Activated CD4-positive, alpha-beta T cell treated with anti-CD3 and anti-CD28 coated beads, Interleukin-2, amount 10 ng/mL, durations not matched to agents 7 days and 5 days (primary cell): ENCODE data around the gene HILPDA. TPM values are rescaled to one million over a fixed set of nuclear protein-coding genes. Genes with fewer than 3 reads are reported as not detected.

Source experiments
- CTCF ChIA-PET: fragments of 350-600 bp; sonication (Branson Sonifier 250); formaldehyde crosslinking; loops from one replicate; lab custom pipeline; 2021; ENCODE audit warnings: antibody characterized with exemption; lab: Charles Lee
- POLR2A ChIA-PET: fragments of 350-600 bp; sonication (Branson Sonifier 250); formaldehyde crosslinking; loops from one replicate; lab custom pipeline; 2021; ENCODE audit warnings: antibody characterized with exemption; lab: Charles Lee
- DNase-seq: peaks from one replicate; pipeline ENCODE4 v3.0.0-alpha.2; 2020
- H3K27ac Mint-ChIP-seq: one replicate; pipeline ENCODE4 v1.8.0; 2021; ENCODE audit warnings: mild to moderate bottlenecking, moderate library complexity, mixed read lengths
- H3K27me3 Mint-ChIP-seq: one replicate; pipeline ENCODE4 v1.8.0; 2021; ENCODE audit warnings: mixed read lengths
- H3K36me3 Mint-ChIP-seq: one replicate; pipeline ENCODE4 v1.8.0; 2021; ENCODE audit warnings: low read depth, mixed read lengths
- H3K4me1 Mint-ChIP-seq: one replicate; pipeline ENCODE4 v1.8.0; 2021; ENCODE audit warnings: mixed read lengths
- H3K4me3 Mint-ChIP-seq: one replicate; pipeline ENCODE4 v1.8.0; 2021; ENCODE audit warnings: mild to moderate bottlenecking, moderate library complexity, mixed read lengths
- H3K9me3 Mint-ChIP-seq: one replicate; pipeline ENCODE4 v1.8.0; 2021; ENCODE audit warnings: mixed read lengths
- total RNA-seq, 2 experiments: library from RNA; stranded (reverse); gene quantifications; one replicate each; pipeline ENCODE4 v1.2.3, GENCODE V29; 2021

HILPDA gene, protein sequence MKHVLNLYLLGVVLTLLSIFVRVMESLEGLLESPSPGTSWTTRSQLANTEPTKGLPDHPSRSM
- 10 to 100 TPM; 10.8 to 11.9 TPM for total RNA-seq

DNA sequence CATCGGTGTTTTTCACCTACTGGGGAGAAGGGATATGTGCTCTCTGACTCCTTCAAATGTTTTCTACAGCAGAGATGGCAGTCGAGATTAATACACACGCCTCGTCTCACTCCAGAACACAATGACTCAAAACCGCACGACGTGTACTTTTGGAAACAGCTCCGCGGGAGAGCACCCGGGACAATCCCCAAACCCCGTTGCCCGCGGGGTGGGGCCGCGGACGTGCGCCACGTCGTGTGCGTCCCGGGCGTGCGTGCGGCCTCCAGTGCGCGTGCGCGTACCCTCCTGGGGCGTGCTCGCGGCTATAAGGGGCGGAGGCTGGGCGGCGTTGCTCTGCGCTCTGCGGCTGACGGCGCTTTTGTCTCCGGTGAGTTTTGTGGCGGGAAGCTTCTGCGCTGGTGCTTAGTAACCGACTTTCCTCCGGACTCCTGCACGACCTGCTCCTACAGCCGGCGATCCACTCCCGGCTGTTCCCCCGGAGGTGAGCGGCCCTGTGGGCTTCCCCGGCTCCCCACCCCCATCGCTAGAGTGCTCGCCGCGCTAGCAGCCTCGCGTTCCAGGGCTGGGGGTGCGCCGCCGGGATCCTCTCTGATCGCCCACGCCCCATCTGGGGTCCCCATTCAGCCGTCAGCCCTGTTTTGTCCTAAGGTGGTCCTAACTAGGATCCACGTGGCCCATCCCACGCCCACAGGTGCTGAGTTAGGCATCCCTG, at the start of gene HILPDA:
HILPDA (plus strand) TSS at position 336 of the 712 bp plus-strand sequence. CDS start 1,391 bp downstream, outside the sequence.
- peaks cover 56% of the 10 kb centered on the region for H3K4me1 Mint-ChIP-seq
- no peaks in the 10 kb centered on the region for H3K9me3 Mint-ChIP-seq
- peak; percentile 93 for DNase-seq
- POLR2A ChIA-PET, result interaction anchor here (0.7 to 0.8 kb wide), 2 partner anchors 14 to 27 kb away, joined by 3 to 4 read pairs; no protein-coding TSS in a partner anchor
- peak within 1 kb of the TSS; percentile 93 for H3K27ac Mint-ChIP-seq
- H3K27me3 Mint-ChIP-seq, result peaks cover 10% of the 10 kb centered on the region
- peaks cover 4% of the 10 kb centered on the region for H3K36me3 Mint-ChIP-seq
- H3K4me3 Mint-ChIP-seq, result peak within 1 kb of the TSS; percentile 91
- CTCF ChIA-PET, result interaction anchor here (0.6 to 4.8 kb wide), 14 partner anchors 10 to 74 kb away, joined by 3 to 46 read pairs (median 3); partner anchors contain the start of gene METTL2B

DNA sequence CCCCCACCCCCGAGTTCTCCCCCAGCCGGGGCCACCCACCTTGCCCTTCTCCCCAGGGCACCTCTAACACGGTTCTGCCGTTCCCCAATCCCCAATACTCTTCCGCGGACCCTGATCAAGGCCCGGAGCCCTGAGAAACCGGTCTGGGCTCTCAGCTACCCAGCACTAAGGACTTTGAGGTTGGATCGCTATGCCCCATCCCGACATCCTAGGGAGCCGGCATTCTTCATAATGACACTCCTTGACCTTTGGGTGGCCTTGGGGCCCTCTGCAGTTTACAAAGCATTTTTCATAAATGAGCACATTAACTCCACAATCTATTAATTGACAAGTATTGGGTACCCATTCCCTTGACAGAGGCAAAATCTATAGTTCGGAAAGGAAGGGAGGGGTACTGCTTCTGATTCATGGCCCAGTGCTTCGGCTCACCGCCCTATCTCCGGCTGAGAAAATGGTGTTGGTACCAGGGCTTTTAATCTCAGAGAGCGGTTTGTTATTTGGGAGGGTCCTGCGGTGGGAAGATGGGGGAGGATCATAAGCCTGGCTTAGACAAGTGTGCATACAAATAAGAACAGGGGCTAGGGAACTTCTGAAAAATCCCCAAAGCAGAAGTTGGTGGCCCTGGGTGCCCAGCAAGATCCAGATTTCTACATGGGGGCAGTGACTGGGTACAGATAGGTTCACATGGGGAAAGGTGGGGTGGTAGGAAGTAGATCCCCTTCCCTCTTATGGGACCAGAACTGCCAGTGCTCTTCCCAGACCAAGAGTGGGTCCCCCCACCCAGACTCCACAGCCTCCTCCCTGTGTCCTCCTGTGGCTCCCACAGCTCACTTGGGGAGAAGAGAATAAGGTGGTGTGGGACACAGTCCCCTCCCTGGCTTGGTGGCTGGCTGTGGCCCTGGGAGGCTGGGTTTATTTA, 49.1 kb upstream of the HILPDA start:
- Mint-ChIP-seq H3K27ac (peak overlapping the region; percentile 73), H3K4me1 (peaks cover 52% of the 10 kb centered on the region), H3K9me3 (no peaks in the 10 kb centered on the region), H3K4me3 (peak overlapping the region; percentile 76), H3K27me3 (peaks cover 4% of the 10 kb centered on the region), H3K36me3 (peaks cover 4% of the 10 kb centered on the region)
- ChIA-PET POLR2A (no interaction called here), CTCF (interaction anchor here (2.1 to 6.2 kb wide), 2 partner anchors 12 to 19 kb away, joined by 7 to 55 read pairs; no protein-coding TSS in a partner anchor)
- DNase-seq, result no peak

DNA sequence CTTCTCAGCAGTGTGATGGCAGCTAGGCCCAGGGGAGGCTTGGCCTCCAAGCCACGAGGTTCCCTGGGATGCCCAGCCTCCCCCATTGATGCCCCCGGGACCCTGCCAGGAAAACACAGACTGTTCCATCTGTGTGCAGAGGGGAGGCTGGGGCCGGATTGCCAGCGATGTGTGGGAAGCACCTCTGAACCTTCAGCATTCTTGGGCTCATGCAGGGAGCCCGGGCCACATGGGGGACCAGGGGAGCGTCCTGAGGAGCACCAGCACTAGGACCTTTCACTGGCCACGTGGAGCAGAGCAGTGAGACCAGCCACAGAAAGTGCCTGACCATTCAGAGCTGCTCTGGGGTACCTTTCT, 48.5 kb upstream of the HILPDA start:
- Mint-ChIP-seq H3K36me3 (peaks cover 4% of the 10 kb centered on the region), H3K4me3 (peak overlapping the region; percentile 76), H3K9me3 (no peaks in the 10 kb centered on the region), H3K4me1 (peaks cover 55% of the 10 kb centered on the region), H3K27ac (peak overlapping the region; percentile 73), H3K27me3 (peaks cover 8% of the 10 kb centered on the region)
- POLR2A ChIA-PET, result no interaction called here
- no peak for DNase-seq
- CTCF ChIA-PET, result interaction anchor here (0.5 to 6.2 kb wide), 5 partner anchors 9 to 208 kb away, joined by 3 to 55 read pairs (median 5); no protein-coding TSS in a partner anchor

DNA sequence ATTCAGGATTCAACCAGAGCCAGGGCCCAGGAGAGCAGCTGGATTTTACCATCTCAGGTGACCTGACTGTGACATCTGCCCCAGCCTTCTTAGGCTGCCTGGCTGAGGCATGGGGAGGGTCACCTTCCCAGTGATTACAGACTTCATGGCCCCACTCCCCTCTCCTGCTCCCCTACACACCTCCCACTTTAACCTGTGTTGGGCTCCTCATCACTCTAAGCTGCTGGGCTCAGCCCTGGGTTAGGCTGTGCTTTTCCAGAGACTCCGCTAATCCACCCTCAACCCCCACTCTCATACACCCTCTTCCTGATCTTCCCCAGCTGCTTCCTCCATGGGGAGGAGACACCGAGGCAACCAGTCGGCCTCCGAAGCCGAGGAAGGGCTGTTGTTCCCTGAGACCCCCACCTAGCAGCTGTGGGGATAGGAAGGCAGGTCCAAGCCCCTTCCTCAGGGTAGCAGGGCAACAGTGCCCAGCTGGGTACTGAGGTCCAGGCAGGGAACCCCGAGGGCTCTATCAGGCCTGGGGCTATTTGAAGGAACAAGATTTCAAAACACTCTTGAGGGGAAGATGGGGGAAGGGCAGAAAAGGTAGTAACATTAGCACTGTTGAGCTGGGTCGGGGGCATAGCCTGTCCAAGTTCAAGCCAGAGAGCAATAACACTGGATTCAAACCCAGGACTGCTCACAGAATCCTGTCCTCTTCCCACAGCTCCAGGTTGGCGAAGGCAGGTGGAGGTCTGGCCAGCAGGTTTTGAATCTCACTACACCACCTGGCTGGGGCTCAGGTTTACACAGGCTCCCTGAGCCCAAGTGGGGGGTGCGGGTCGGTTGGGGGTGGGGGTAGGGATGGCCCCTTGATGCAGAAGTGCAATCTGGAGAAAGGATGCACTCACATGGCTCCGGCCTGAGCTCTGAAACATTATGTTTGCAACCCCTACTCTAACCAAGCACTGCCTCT, 47.6 kb upstream of the HILPDA start:
- Mint-ChIP-seq H3K27me3 (peaks cover 10% of the 10 kb centered on the region), H3K9me3 (no peaks in the 10 kb centered on the region), H3K27ac (peak overlapping the region; percentile 72), H3K4me1 (peaks cover 51% of the 10 kb centered on the region), H3K4me3 (peak overlapping the region; percentile 82), H3K36me3 (no peaks in the 10 kb centered on the region)
- DNase-seq, result no peak
- ChIA-PET POLR2A (no interaction called here), CTCF (interaction anchor here (0.5 to 6.2 kb wide), 13 partner anchors 9 to 985 kb away, joined by 3 to 55 read pairs (median 4); partner anchors contain the start of gene RBM28)

DNA sequence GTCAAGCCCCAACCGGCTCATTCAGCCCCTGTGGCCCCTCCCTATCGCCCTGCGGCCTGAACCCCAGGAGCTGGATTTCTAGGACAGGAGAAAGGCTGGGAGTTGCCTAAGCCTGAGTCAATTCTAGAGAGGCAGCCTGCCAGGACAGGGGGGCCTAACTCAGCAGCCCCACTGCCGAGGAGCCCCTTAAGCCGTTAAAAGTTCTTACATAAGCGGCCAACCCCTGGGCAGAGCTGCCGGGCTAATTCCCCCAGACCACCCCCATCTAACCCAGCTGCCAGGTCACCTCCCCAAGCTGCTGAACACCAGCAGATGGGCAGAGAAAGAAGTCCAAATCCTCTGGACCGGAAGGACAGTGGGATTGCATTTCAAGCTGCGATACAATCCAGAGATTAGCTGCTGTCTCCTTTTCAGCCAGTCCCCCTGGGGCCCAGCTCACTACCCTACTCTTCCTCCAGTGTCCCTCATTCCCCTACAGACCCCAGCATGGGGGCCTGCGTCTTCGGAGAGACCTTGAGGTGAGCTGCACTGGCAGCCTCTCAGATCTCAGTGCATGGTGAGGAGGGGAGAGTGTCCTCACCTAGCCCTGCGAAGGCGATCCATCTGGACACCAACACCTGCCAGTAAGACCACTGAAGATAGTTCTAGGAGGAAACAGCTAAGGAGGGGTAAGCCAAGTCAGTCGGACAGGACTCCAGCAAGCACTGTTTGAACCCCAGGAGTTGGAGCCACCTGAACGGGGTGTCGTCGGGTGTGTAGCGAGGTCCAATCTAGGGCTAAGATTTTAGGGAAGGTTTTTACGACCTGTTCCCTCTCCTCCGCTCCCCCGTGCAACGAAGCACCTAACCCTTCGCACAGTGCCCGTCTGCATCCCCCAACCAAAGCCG, 46.7 kb upstream of the HILPDA start:
- CTCF ChIA-PET, result interaction anchor here (0.6 to 6.2 kb wide), 11 partner anchors 9 to 986 kb away, joined by 3 to 55 read pairs (median 4); partner anchors contain the start of gene RBM28
- Mint-ChIP-seq H3K4me3 (peak overlapping the region; percentile 82), H3K27me3 (peaks cover 19% of the 10 kb centered on the region), H3K9me3 (no peaks in the 10 kb centered on the region), H3K36me3 (no peaks in the 10 kb centered on the region), H3K4me1 (peaks cover 44% of the 10 kb centered on the region), H3K27ac (peak overlapping the region; percentile 86)
- POLR2A ChIA-PET, result no interaction called here
- no peak for DNase-seq

DNA sequence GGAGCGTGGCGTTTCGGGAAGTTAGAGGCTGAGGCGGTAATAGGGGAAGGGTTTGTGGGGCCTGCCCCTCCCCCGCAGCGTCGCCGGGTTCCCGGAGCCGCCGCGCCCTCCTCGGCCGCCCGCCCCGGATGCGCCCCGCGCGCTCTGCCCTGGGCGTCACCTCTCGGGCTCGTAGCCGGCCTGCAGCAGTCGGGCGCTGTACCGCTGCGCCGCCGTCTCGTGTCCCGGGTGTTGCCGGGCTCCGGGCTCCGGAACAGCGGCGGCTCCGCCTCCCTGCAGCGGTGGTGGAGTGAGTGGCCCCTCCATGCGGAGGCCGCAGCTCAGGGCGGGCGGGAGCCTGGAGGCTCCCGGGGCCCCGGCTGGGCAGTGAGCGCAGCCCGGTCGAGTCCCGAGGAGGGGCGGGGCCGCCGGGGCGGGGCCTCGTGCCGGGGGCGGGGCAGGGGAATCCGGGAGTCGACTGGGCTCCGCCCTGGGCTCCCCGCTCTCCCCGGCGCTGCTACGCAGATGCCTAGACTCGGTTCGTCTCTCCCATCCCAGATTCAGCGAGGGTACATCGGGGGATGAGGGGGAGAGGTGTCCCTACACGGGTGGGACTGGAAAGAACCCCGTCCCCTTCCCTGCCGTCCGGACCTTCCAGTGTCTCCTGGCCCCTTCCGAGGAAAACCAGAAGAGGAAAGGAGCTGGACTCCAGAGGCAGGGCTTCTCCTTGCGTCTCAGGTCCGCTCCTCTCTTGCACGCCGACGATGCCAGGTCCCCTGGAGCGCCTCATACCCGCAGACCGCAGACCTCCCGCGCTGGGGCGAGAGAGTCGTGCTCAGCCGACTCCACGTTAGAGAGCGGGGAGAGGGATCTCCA, 45.9 kb upstream of the HILPDA start, which contains the start of gene IMPDH1:
IMPDH1 (minus strand) TSS at position 387 of the 855 bp plus-strand sequence; CDS start at position 306, 81 bp downstream.
- POLR2A ChIA-PET, result no interaction called here
- H3K4me1 Mint-ChIP-seq, result peaks cover 35% of the 10 kb centered on the region
- peak within 1 kb of the TSS; percentile 85 for H3K4me3 Mint-ChIP-seq
- H3K27ac Mint-ChIP-seq, result peak within 1 kb of the TSS; percentile 86
- peaks cover 19% of the 10 kb centered on the region for H3K27me3 Mint-ChIP-seq
- H3K9me3 Mint-ChIP-seq, result no peaks in the 10 kb centered on the region
- no peaks in the 10 kb centered on the region for H3K36me3 Mint-ChIP-seq
- peak; percentile 85 for DNase-seq
- CTCF ChIA-PET, result interaction anchor here (1.2 to 6.2 kb wide), 8 partner anchors 10 to 51 kb away, joined by 3 to 55 read pairs (median 4); no protein-coding TSS in a partner anchor

DNA sequence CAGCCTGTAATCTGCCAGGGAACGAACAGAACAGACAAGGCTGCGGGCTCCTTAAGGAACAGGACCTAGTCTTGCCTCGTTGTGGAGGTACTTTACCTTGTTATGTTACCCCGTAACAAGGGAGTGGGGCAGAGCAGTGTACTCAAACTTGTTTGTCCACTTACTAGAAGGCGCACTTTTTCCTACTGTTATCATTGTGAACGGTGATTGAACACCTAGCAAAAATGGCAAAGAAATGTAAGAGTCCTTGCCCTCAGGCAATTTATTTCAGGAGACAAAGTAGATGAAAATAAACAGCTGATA, 45.3 kb upstream of the HILPDA start:
- peak overlapping the region; percentile 85 for H3K4me3 Mint-ChIP-seq
- ChIA-PET CTCF (interaction anchor here (1.5 to 6.2 kb wide), 5 partner anchors 11 to 51 kb away, joined by 4 to 55 read pairs (median 9); no protein-coding TSS in a partner anchor), POLR2A (no interaction called here)
- peaks cover 32% of the 10 kb centered on the region for H3K4me1 Mint-ChIP-seq
- no peaks in the 10 kb centered on the region for H3K36me3 Mint-ChIP-seq
- H3K9me3 Mint-ChIP-seq, result no peaks in the 10 kb centered on the region
- peak overlapping the region; percentile 84 for H3K27ac Mint-ChIP-seq
- peaks cover 19% of the 10 kb centered on the region for H3K27me3 Mint-ChIP-seq
- DNase-seq, result no peak

DNA sequence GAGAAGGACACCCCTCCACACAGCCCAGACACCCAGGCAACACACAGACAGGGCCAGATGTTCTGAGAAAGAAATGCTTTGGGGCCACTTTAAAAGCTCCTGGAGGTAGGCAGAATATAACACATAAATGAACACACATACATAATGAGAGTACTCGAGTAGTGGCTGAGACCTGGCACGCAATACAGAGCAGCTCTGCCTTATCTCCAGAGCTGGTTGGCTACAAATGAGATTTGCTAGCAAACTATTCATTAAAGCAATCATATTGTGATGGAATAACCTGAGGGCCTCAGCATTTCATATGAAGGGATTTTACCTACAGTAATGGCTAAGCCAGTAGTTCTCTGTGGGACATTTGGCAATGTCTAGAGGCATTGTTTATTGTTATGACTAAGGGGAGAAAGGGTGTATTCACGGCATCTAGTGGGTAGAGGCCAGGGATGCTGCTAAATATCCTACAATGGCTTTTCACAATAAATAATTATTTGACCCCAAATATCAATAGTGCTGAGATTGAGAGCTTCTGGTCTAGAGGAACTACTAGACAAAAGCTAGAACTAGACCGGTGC, 40.4 kb upstream of the HILPDA start:
- POLR2A ChIA-PET, result no interaction called here
- Mint-ChIP-seq H3K27me3 (peaks cover 21% of the 10 kb centered on the region), H3K4me3 (no peak overlapping the region), H3K27ac (no peak overlapping the region), H3K4me1 (peaks cover 8% of the 10 kb centered on the region), H3K9me3 (no peaks in the 10 kb centered on the region), H3K36me3 (no peaks in the 10 kb centered on the region)
- DNase-seq, result no peak
- CTCF ChIA-PET, result interaction anchor here (1.0 to 5.6 kb wide), 3 partner anchors 10 to 81 kb away, joined by 3 to 43 read pairs (median 3); no protein-coding TSS in a partner anchor

DNA sequence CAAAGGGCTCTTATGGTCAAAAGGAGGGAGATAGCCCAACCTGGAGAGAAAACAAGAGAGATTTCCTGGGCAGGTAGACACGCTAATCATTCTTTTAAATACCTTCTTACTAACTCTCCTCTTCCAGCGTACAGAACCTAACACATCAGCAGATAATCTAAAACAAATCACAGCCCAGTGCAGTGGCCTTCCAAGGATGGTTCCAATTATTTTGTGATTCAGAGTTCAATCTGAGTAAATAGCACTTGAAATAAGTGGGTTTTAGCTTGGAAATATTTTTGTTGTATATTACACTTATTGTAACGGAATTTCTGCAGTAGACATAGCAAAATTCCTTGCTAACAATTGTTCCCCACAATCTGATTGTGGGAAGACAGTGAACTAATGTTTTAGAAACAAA, 38.6 kb upstream of the HILPDA start:
- no peaks in the 10 kb centered on the region for H3K9me3 Mint-ChIP-seq
- H3K4me1 Mint-ChIP-seq, result no peaks in the 10 kb centered on the region
- H3K4me3 Mint-ChIP-seq, result no peak overlapping the region
- POLR2A ChIA-PET, result no interaction called here
- no peak for DNase-seq
- no peaks in the 10 kb centered on the region for H3K36me3 Mint-ChIP-seq
- no peak overlapping the region for H3K27ac Mint-ChIP-seq
- peaks cover 15% of the 10 kb centered on the region for H3K27me3 Mint-ChIP-seq
- CTCF ChIA-PET, result interaction anchor here (0.5 to 5.6 kb wide), 6 partner anchors 8 to 186 kb away, joined by 3 to 43 read pairs (median 4); no protein-coding TSS in a partner anchor

DNA sequence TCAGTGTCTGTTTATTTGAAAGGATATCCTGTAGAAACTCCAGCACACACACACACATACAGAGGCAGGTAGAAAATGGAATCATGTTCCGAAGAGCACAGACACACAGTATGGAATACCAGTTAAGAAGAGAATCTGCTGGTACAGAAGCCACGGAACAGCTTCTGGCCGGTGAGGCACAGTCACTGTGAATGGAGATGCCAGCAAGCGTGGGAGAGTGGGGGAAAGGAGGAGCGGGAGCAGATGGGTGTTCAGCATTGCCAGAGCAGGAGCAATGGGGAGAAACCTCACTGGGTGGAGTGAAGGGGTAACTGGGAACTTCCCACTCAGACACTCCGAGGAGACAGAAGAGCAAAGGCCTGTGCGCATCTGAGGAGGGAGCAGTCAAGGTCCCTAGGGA, 36.4 kb upstream of the HILPDA start:
- H3K4me3 Mint-ChIP-seq, result no peak overlapping the region
- H3K27ac Mint-ChIP-seq, result no peak overlapping the region
- DNase-seq, result no peak
- POLR2A ChIA-PET, result no interaction called here
- no peaks in the 10 kb centered on the region for H3K36me3 Mint-ChIP-seq
- H3K4me1 Mint-ChIP-seq, result no peaks in the 10 kb centered on the region
- H3K27me3 Mint-ChIP-seq, result peaks cover 3% of the 10 kb centered on the region
- H3K9me3 Mint-ChIP-seq, result no peaks in the 10 kb centered on the region
- CTCF ChIA-PET, result interaction anchor here (1.0 to 3.1 kb wide), 4 partner anchors 11 to 42 kb away, joined by 3 to 7 read pairs (median 5); partner anchors contain the start of gene HILPDA
